ENCODE measurements around the gene STRN3. TPM values are rescaled to one million over a fixed set of nuclear protein-coding genes. Genes with fewer than 3 reads are reported as not detected.

The STRN3 gene
- total and polyA plus RNA-seq, 2 of the 4 experiments (the other 2 are of a cell fraction) = 10.8 to 78.7 TPM

DNA sequence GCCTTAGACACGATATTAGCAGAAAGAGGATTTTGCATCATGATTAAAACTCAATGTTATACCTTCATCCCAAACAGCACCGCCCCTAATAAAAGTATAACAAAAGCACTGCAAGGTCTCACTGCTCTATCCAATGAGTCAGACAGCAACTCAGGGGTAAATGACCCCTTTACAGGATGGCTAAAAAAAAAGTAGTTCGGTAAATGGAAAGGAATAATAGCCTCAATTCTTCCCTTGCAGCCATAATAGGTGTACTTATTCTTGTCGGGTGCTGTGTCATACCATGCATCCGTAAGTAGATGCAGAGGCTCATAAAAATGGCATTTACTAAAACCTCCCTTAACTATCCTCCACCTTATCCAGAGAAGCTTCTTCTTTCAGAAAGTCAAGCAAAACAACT, 54.6 kb downstream of the STRN3 start:
- Histone ChIP-seq H3K79me1 (ENCODE audit: low read depth in 1 of 2, low read length in 2 of 2) (peaks cover 8 to 59% of the 10 kb centered on the region in 2 experiments), H3K4me1 (ENCODE audit: control insufficient read depth, insufficient read depth, low read length) (peaks cover 2% of the 10 kb centered on the region; the same call in 1 of the 2 replicates), H2AK9ac (replicated peaks; ENCODE audit: low read depth, low read length, poor library complexity) (no peak overlapping the region), H3K9me3 (ENCODE audit: control insufficient read depth, insufficient read depth, low read length) (peaks cover 4% of the 10 kb centered on the region), H3K9me1 (ENCODE audit: insufficient read depth, low read length) (0 out of 2 replicates have a peak, but pooled peaks cover 3% of the 10 kb centered on the region), H3K4ac (ENCODE audit: low read depth, low read length) (no peak overlapping the region), H2BK20ac (ENCODE audit: low read depth, low read length) (no peak overlapping the region), H3K4me2 (ENCODE audit: low read depth, low read length) (no peak overlapping the region), H2BK15ac (ENCODE audit: low read depth, low read length) (no peak overlapping the region), H3K18ac (ENCODE audit: low read depth, low read length) (no peak overlapping the region), H4K8ac (ENCODE audit: low read depth in 2 of 2, low read length in 2 of 2) (no peak overlapping the region), H3K56ac (ENCODE audit: extremely low read depth, insufficient read depth, low read length) (no peak overlapping the region), H2BK5ac (ENCODE audit: low read depth, low read length, poor library complexity, severe bottlenecking) (no peak overlapping the region), H3K36me3 (ENCODE audit: control insufficient read depth, insufficient read depth, low read length) (peaks cover 3% of the 10 kb centered on the region; the same call in 1 of the 2 replicates), H4K91ac (ENCODE audit: insufficient read depth, low read depth, low read length) (no peak overlapping the region), H2AFZ (replicated peaks; ENCODE audit: low read length, poor library complexity) (no peak overlapping the region), H4K20me1 (ENCODE audit: insufficient read depth, low read length) (peaks cover 75% of the 10 kb centered on the region), H3K9ac (ENCODE audit: low read depth, low read length) (no peak overlapping the region), H3K23ac (ENCODE audit: low read depth, low read length) (no peak overlapping the region), H3K27ac (ENCODE audit: insufficient read depth, low read length) (no peak overlapping the region), H3K27me3 (ENCODE audit: control insufficient read depth, insufficient read depth, low read length) (no peaks in the 10 kb centered on the region), H3K14ac (replicated peaks; ENCODE audit: low read depth, low read length) (no peak overlapping the region), H2AK5ac (ENCODE audit: low read depth, low read length) (no peak overlapping the region), H4K5ac (ENCODE audit: low read depth, low read length) (no peak overlapping the region), H3K4me3 (ENCODE audit: insufficient read depth, low read depth, low read length) (no peak overlapping the region), H2BK120ac (ENCODE audit: low read depth, low read length) (no peak overlapping the region)
- no peak for TF ChIP-seq MAFK (IDR thresholded peaks at IDR 0.05; ENCODE audit: low read depth, low read length)
- no peak for TF ChIP-seq RCOR1 (IDR thresholded peaks at IDR 0.05; ENCODE audit: insufficient replicate concordance, low read length)
- no peak for TF ChIP-seq CHD1 (IDR thresholded peaks at IDR 0.05; ENCODE audit: low read depth, low read length)
- TF ChIP-seq, protein P1, sequence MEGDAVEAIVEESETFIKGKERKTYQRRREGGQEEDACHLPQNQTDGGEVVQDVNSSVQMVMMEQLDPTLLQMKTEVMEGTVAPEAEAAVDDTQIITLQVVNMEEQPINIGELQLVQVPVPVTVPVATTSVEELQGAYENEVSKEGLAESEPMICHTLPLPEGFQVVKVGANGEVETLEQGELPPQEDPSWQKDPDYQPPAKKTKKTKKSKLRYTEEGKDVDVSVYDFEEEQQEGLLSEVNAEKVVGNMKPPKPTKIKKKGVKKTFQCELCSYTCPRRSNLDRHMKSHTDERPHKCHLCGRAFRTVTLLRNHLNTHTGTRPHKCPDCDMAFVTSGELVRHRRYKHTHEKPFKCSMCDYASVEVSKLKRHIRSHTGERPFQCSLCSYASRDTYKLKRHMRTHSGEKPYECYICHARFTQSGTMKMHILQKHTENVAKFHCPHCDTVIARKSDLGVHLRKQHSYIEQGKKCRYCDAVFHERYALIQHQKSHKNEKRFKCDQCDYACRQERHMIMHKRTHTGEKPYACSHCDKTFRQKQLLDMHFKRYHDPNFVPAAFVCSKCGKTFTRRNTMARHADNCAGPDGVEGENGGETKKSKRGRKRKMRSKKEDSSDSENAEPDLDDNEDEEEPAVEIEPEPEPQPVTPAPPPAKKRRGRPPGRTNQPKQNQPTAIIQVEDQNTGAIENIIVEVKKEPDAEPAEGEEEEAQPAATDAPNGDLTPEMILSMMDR (conservative IDR thresholded peaks at IDR 0.05; ENCODE audit: low read depth, low read length) = no peak
- TF ChIP-seq, protein P2, sequence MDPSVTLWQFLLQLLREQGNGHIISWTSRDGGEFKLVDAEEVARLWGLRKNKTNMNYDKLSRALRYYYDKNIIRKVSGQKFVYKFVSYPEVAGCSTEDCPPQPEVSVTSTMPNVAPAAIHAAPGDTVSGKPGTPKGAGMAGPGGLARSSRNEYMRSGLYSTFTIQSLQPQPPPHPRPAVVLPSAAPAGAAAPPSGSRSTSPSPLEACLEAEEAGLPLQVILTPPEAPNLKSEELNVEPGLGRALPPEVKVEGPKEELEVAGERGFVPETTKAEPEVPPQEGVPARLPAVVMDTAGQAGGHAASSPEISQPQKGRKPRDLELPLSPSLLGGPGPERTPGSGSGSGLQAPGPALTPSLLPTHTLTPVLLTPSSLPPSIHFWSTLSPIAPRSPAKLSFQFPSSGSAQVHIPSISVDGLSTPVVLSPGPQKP (IDR thresholded peaks at IDR 0.05; ENCODE audit: borderline replicate concordance, low read depth, low read length) = no peak
- no peak for TF ChIP-seq RAD21 (IDR thresholded peaks at IDR 0.05; ENCODE audit: low read length)
- DNase-seq = no peak
- dilution Hi-C loops (cut with HindIII; ENCODE audit: low sequenced_read_pairs, unreplicated experiment) = no loop called here
- ChIA-PET CTCF (no interaction called here), POLR2A (ENCODE audit: unreplicated experiment) (no interaction called here)
- in situ Hi-C loops (cut with MboI; ENCODE audit: low sequenced_read_pairs) = no loop called here
- no peak for ATAC-seq (ENCODE audit: low read depth)
- no TSS peak for BruUV-seq (replicated peaks)
- intact Hi-C loops (cut with micrococcal nuclease) = loop anchor here (5.0 kb wide), 1 partner anchor 39 kb away; no protein-coding TSS in a partner anchor
- WGBS, 2 experiments (ENCODE audit: extremely low coverage in 2 of 2, insufficient read length in 1 of 2) = no CpG with 5 or more reads among the region's 5 CpGs

All from IMR-90 (cell line).